GM12864 (cell line): Measurements from ENCODE around the gene ARID4B.
"Not testable (repeated sequence)": the region's sequence is repeated elsewhere in the genome, so short reads cannot be mapped to it uniquely, and the experiment has no call there.

Source experiments
- DNase-seq: peaks from one replicate; pipeline ENCODE4 v3.0.0-alpha.2; 2011; ENCODE audit warnings: low read depth
- H3K4me3 ChIP-seq: 2 replicates; pipeline ENCODE4 v1.5.1; 2011; ENCODE audit warnings: mild to moderate bottlenecking, low read depth, low read length, control low read depth
- CTCF ChIP-seq: IDR thresholded peaks from 2 replicates; pipeline ENCODE4 v1.5.1; 2011; ENCODE audit warnings: low read depth, mild to moderate bottlenecking, moderate library complexity, low read length, control low read depth, inconsistent platforms; ENCODE audit errors: missing control alignments

The ARID4B gene

DNA sequence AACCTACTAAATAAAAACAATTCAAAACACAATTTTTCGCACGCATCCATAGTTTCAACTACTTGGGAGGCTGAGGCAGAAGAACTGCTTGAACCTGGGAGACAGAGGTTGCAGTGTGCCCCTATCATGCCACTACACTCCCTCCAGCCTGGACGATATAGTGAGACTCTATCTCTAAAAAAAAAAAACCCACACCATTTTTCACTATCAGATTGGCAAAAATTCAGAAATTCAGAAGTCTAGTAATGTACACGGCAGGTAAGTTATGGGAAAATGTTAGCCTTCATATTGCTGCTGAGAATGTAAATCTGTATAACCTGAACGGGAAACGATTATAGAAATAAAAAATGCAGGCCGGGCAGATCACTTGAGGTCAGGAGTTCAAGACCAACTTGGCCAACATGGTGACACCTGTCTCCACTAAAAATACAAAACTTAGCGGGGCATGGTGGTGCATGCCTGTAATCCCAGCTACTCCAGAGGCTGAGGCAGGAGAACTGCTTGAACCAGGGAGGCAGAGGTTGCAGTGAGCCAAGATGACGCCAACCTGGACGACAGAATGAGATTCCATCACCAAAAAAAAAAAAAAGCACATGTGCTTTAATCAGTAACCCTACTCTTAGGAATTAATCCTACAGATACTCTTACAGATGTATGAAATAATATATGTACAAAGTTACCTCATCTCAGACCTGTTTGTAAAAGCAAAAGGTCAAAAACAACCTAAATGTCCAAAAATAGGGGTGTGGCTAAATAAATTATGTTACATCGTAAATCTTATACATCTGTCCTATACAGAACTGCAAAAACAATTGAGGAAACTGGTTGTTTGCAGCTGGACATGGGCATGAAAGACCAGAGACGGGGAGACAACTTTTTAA lies 37.9 kb downstream of the ARID4B start:
- DNase-seq, result no peak
- TF ChIP-seq CTCF, result no peak
- H3K4me3 ChIP-seq, result no peak overlapping the region

DNA sequence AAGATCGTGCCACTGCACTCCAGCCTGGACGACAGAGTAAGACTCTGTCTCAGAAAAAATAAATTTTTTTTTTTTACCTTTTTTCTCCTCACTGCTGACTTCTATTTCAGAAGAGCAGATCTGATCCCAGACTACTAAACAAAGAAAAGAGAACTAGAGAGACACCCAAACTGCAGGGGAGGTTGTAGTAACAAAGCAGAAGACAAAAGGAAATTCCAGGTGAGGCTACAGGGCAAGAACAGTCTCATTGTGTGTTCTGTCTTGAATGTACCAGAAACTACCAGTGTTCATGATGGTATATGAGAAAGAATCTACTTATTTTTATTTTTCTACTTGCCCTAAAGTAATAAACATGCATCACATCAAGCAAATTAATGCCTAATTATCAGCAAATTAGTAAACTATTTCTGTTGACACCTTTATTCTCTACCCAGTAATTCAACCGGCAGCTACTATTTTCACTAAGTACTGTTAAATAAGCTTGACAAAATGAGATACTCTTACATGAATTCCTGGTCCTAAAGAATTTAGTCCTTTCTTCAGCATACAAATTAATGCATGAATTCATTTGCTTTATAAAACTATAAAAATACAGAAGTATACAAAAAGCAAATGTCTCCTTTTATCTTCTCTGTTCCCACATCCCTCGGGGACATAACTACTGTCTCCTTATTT lies 40.6 kb downstream of the ARID4B start:
- no peak for DNase-seq
- no peak for TF ChIP-seq CTCF
- no peak overlapping the region for H3K4me3 ChIP-seq

DNA sequence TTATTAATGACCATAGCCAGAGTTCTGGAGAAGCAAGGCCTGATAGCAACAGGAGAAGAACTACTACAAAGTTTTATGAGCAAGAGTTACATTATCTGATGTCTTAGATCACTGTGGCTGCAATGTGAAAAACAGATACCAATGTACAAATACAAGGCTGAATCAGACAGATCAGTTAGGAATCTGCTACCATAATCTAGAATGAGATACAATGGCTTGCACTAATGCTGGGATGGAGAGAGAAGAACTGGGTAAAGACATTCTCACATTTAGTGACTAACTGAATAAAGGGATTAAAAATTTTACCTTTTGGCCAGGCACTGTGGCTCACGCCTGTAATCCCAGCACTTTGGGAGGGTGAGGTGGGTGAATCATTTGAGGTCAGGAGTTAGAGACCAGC lies 41.3 kb downstream of the ARID4B start:
- no peak for DNase-seq
- no peak overlapping the region for H3K4me3 ChIP-seq
- TF ChIP-seq CTCF, result no peak

GRCh38 chr1:235284231-235284769 lies 43.7 kb downstream of the ARID4B start:
- TF ChIP-seq CTCF, result no peak
- no peak for DNase-seq
- no peak overlapping the region for H3K4me3 ChIP-seq

DNA sequence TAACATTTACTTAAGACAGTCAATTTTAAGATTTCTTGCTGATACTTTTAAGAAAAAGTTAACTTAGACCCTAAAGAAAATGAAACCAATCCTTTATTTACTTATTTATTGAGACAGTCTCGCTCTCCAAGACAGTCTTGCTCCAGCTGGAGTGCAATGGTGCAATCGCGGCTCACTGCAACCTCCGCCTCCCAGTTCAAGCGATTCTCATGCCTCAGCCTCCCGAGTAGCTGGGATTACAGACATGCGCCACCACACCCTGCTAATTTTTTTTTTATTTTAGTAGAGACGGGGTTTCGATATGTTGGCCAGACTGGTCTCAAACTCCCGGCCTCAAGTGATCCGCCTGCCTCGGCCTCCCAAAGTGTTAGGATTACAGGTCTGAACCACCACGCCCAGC lies 44.3 kb downstream of the ARID4B start:
- H3K4me3 ChIP-seq, DNase-seq: not testable (repeated sequence)

- TF ChIP-seq CTCF, result no peak
- DNase-seq, result no peak
- H3K4me3 ChIP-seq, result no peak overlapping the region
These were observed 47.5 kb downstream of the ARID4B start for GRCh38 chr1:235280467-235280866.

DNA sequence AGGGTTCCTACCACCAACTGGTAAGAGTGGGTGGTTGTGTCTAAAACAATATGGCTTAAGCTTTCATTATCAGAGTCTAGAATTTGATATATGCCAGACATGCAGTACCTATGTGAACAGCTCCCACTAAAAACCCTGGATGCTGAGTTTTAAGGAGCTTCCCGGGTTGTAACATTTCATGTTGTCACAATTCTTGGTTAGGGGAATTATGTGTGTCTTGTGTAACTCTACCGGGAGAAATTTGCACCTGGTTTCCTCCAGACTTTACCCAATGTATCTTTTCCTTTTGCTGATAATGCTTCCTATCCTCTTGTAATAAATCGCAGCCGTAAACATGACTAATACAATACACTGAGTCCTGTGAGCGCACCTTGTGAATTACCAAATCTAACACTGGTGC lies 48.3 kb downstream of the ARID4B start:
- TF ChIP-seq CTCF, result no peak
- H3K4me3 ChIP-seq, result no peak overlapping the region
- DNase-seq, result no peak
